Measurements from ENCODE around the gene LAYN. TPM values are rescaled to one million over a fixed set of nuclear protein-coding genes. Genes with fewer than 3 reads are reported as not detected.
A peak's percentile ranks its signal among the peaks of the same experiment; 100 is the strongest.

LAYN gene
- total and polyA plus RNA-seq, 2 experiments from 2014 or later: 7.7 to 12.6 TPM

- 5% methylated on average over 1 of the region's 1 CpG for WGBS (ENCODE audit: low lambda C conversion rate, missing lambda C conversion rate)
Observed at GRCh38 chr11:111586388-111586831, 45.9 kb downstream of the LAYN start.

GRCh38 chr11:111589114-111589513 lies 48.6 kb downstream of the LAYN start:
- Histone ChIP-seq H3K9me2 (replicated peaks; ENCODE audit: insufficient read depth) (no peaks in the 10 kb centered on the region), H4K20me1 (ENCODE audit: insufficient read depth, poor library complexity, severe bottlenecking) (no peaks in the 10 kb centered on the region), H3K79me2 (no peaks in the 10 kb centered on the region), H3K4me3 (no peak overlapping the region), H3K4me2 (no peak overlapping the region), H3K27ac (no peak overlapping the region), H3K4me1 (ENCODE audit: insufficient read depth) (no peaks in the 10 kb centered on the region), H3K36me3 (replicated peaks; ENCODE audit: insufficient read depth, low read depth) (no peaks in the 10 kb centered on the region), H3K27me3 (no peaks in the 10 kb centered on the region), H3K9me3 (ENCODE audit: low read depth) (no peaks in the 10 kb centered on the region), H2AFZ (no peak overlapping the region)
- DNase-seq (ENCODE audit: low spot score): no peak
- no peak for TF ChIP-seq CTCF (IDR thresholded peaks at IDR 0.05; ENCODE audit: poor library complexity)
- no peak for TF ChIP-seq EZH2phosphoT487 (IDR thresholded peaks at IDR 0.05; ENCODE audit: low read depth, severe bottlenecking, unreplicated experiment)
- TF ChIP-seq EZH2 (IDR thresholded peaks at IDR 0.05; ENCODE audit: borderline replicate concordance): no peak
- WGBS (ENCODE audit: low lambda C conversion rate, missing lambda C conversion rate): 86% methylated on average over 2 of the region's 2 CpGs

More at GRCh38 chr11:111586388-111586831, 45.9 kb downstream of the LAYN start:
- TF ChIP-seq CTCF (IDR thresholded peaks at IDR 0.05; ENCODE audit: poor library complexity) (peak; percentile 54), EZH2 (IDR thresholded peaks at IDR 0.05; ENCODE audit: borderline replicate concordance) (no peak)
- no peaks in the 10 kb centered on the region for H3K9me3 ChIP-seq (ENCODE audit: low read depth)
- peak; percentile 72 for DNase-seq (ENCODE audit: low spot score)
- no peaks in the 10 kb centered on the region for H3K36me3 ChIP-seq (replicated peaks; ENCODE audit: insufficient read depth, low read depth)
- no peak overlapping the region for H2AFZ ChIP-seq
- H3K4me3 ChIP-seq: no peak overlapping the region
- H3K4me2 ChIP-seq: no peak overlapping the region
- no peaks in the 10 kb centered on the region for H3K27me3 ChIP-seq
- H3K79me2 ChIP-seq: no peaks in the 10 kb centered on the region
- no peaks in the 10 kb centered on the region for H3K9me2 ChIP-seq (replicated peaks; ENCODE audit: insufficient read depth)
- no peaks in the 10 kb centered on the region for H3K4me1 ChIP-seq (ENCODE audit: insufficient read depth)
- no peak overlapping the region for H3K27ac ChIP-seq
- no peaks in the 10 kb centered on the region for H4K20me1 ChIP-seq (ENCODE audit: insufficient read depth, poor library complexity, severe bottlenecking)

- H4K20me1 ChIP-seq (ENCODE audit: insufficient read depth, poor library complexity, severe bottlenecking): no peaks in the 10 kb centered on the region
- H3K4me3 ChIP-seq: no peak overlapping the region
- H3K36me3 ChIP-seq (replicated peaks; ENCODE audit: insufficient read depth, low read depth): no peaks in the 10 kb centered on the region
- no peak for TF ChIP-seq EZH2 (IDR thresholded peaks at IDR 0.05; ENCODE audit: borderline replicate concordance)
- TF ChIP-seq EZH2phosphoT487 (IDR thresholded peaks at IDR 0.05; ENCODE audit: low read depth, severe bottlenecking, unreplicated experiment): no peak
- no peak for TF ChIP-seq CTCF (IDR thresholded peaks at IDR 0.05; ENCODE audit: poor library complexity)
- no peaks in the 10 kb centered on the region for H3K9me2 ChIP-seq (replicated peaks; ENCODE audit: insufficient read depth)
- H3K4me2 ChIP-seq: no peak overlapping the region
- no peaks in the 10 kb centered on the region for H3K4me1 ChIP-seq (ENCODE audit: insufficient read depth)
- H3K79me2 ChIP-seq: no peaks in the 10 kb centered on the region
- no peaks in the 10 kb centered on the region for H3K27me3 ChIP-seq
- no peak overlapping the region for H3K27ac ChIP-seq
- DNase-seq (ENCODE audit: low spot score): no peak
- H2AFZ ChIP-seq: no peak overlapping the region
- no peaks in the 10 kb centered on the region for H3K9me3 ChIP-seq (ENCODE audit: low read depth)
- 73% methylated on average over 5 of the region's 5 CpGs for WGBS (ENCODE audit: low lambda C conversion rate, missing lambda C conversion rate)
Observed at GRCh38 chr11:111589886-111590499, 49.5 kb downstream of the LAYN start.
